ENCODE measurements around the gene MLC1.

Gene MLC1

DNA sequence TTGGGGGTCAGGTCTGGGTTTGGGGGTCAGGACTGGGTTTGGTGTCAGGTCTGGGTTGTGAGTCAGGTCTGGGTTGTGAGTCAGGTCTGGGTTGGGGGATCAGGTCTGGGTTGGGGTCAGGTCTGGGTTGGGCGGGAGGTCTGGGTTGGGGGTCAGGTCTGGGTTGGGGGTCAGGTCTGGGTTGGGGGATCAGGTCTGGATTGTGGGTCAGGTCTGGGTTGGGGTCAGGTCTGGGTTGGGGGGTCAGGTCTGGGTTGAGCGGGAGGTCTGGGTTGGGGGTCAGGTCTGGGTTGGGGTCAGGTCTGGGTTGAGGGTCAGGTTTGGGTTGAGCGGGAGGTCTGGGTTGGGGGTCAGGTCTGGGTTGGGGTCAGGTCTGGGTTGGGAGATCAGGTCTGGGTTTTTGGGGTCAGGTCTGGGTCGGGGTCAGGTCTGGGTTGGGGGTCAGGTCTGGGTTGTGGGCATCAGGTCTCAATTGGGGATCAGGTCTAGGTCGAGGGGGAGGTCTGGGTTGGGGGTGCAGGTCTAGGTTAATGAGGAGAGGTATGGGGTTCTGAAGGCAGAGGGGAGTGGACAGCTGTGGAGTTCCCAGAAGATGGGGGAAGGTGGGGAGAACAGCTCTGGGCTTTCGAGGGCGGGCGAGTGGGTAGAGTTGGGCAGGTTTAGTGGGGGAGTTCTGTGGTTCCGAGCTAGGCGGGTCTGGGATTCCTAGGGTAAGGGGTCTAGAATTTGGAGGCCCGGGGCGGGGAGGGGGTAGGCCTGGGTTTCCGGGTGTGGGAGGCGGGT is 27.8 kb downstream of the MLC1 start:
- no peak for DNase-seq

DNA sequence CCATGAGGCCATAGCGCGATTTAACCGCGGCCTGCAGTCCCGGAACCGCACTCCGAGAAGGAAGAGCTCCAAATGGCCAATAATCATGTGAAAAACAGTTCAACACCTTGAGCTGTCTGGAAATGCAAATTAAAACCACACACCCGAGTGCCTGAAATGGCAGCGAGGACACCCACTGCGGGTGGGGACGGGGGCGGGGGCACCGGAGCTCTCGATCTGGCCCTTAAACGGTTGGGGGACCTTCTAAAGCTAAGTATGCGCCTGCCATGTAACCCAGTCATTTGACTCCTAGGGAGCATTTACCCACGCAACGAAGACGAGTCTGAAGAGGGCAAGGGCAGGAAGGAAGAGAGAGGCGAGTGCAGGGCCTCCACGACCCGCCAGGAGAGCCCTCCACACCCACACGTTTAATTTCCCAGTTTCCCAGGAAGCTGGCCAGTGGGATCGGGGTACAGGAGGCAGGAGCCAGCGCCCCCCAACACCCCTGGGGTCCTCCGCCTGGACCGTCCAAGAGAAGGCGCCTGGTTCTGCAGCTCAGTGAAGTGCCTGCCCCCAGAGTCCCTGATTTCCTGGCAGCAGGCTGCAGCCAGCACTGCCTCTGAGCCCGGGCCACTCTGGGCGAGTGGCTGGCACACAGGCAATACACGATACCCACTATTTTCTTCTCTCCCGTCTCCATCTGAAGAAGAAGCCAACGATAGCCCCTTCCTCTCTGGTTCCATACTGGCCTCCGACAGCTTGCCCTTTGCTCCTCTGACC is 28.8 kb downstream of the MLC1 start:
- DNase-seq = no peak

DNA sequence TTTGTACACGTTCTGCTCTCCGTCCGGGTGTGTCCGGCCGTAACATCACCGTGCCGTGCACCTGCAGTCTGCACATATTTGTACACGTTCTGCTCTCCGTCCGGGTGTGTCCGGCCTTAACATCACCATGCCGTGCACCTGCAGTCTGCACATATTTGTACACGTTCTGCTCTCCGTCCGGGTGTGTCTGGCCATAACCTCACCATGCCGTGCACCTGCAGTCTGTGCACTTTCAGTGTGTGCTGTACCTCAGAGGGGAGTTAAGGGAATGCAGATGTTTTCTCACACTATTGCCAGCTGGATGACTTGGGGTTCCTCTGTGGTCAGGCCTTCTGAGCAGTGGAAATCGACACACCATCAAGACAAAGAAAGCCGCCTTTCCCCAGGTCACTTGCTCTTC is 31.4 kb downstream of the MLC1 start:
- DNase-seq = no peak

DNA sequence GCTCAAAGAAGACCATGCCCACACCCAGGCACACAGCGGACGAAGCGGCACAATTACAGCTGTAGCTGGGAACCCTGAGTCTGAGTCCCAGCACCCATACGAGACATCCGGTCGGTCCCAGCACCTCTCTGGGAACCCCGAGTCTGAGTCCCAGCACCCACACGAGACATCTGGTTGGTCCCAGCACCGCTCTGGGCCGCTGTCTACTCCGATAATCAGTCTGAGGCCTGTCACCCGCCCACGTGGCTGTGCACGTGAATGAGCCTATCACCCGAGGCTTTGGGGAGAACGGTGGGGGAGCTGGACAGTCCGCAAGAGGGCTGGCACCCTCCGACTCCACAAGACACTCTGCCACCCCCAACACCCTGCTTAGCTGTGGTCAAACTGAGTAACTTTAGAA is 33.3 kb downstream of the MLC1 start:
- no peak for DNase-seq

DNA sequence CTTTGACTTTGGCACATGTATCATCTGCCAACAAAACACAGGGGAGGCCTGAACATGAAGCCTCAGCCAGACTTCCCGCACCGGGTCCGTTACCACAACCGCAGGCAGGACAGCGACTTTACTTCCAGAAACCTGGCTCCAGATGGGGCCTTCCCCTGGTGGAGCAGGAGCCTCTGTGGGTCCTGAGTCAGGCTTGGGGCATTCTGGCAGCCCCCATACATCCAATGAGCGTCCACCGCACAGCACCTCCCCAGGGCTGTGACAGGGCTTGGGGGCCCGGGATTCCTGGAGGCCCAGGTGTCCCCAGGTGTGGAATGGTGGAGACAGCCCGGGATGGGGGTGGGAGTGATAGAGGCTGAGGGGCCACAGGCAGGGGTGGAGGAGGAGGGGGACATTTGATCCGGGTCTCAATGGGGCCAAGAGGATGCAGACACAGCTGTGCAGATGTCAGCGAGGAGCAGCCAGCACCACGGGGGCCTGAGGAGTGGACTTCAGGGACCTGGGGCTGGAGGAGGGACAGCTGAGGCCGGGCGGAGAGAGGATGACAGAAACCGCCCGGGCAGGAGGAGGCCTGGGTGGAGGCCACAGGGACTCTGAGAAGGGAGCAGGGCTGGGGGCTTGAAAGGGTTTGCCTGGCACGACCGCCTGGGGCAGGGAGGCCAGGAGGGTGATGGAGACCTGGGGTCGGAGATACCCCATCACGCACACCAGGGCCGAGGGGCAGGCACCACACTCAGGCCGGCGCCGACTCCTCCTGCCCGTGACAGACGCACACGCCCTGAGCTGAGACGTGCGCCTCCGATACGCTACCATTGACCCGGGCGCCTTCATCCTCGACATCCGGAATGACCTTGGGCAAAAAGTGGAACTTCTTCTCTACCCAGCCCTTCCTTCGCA is 35.7 kb downstream of the MLC1 start:
- no peak for DNase-seq

DNA sequence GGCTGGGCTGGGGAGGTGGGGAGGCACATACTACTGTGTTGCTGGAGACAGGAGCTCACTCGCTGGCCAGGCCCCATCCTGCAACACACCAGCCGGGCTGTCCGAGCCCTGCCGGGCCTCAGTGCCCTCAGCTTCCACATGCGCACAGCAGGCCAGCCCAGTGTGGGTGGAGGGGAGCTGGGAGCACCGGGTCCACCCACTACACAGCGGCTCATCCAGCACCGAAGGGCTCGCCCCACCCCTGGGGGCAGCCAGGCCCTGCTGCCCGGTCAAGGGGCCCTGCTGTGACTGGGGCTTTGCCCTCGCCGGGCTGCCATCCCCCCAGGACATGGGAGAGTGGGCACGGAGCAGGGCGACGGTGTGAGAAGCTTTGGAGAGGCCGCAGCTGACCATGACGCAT is 36.4 kb downstream of the MLC1 start:
- DNase-seq = no peak

DNA sequence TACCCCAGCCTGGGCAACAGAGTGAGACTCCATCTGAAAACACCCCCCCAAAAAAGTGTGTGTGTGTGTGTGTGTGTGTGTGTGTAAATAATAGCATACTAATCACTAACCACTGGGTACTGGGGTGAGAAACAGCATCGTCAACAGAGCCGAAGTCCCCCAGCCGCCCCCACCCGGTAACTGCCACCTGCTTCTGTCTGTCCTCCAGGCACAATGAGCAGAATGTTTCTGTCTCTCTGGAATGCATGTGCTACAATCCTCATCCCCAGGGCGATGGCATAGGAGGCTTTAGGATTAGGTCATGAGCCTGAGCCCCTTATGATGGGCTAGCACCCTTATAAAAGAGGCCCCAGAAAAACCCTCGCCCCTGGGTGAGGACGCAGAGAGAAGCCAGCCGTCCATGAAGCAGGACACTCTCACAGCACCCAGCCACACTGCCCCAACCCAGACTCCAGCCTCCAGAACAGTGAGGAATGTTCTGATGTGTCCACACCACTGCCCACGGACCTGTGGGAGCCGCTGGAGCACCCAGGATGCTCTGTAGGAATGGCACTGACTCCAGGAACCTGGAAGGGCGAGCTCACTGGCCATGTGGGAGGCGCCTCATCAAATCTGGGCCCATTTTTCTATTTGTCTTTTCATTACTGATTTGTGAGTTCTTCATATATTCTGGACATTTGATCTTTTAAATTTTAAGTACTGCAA is 37.0 kb downstream of the MLC1 start:
- no peak for DNase-seq

DNA sequence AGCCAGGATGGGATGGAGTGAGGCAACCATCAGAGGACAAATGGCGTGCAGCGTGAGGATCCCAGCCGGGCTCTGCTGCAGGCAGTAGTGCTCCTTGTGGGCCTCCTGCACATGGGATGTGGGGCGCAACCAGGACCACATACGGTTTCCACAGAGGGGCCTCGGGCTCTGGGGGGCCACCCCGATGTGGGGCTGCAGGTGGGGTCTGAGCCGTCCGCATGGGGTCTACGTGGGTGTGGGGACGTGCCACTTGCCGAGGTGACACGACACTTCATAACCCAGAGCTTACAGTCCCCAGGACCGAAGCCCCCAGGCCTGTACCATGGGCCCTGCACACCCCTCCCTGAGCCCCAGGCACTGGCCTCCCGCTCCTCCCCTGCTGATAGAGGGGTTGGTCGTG is 37.9 kb downstream of the MLC1 start:
- DNase-seq = no peak

DNA sequence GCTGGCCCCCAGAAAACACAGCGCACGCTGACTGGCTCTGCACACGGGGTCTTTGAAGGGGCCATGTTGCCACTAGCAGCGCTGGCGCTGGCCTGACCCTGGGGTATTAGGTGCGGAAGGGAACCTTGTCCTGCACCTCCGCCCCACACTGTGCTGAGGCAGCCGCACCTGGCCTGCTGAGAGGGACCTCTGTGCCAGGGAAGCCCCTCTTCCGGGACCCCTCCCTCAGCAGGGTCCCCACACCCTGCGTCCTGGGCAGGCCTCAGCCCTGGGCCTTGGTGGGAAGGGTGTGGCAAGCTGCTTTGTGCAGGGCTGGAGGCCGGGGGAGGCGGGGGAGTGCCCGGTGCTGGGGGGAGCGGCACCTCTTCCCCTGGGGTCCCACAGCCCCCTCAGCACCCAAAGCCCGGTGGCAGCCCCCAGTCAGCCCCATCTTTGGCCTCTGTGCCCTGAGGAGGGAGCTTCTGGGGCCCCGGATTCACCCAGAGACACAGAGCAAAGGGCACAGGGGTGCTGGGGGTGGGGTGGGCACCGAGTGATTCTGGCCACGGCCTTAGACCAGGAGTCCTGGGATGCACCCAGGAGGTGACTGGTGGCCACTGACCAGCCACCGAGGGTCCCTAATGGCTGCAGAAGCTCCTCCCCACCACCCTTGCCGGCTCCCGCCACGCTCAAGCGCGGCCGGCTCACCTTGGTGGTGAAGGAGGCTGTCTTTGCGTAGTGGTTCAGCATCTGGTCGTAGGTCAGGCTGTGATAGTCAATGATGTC is 38.6 kb downstream of the MLC1 start:
- DNase-seq = no peak

DNA sequence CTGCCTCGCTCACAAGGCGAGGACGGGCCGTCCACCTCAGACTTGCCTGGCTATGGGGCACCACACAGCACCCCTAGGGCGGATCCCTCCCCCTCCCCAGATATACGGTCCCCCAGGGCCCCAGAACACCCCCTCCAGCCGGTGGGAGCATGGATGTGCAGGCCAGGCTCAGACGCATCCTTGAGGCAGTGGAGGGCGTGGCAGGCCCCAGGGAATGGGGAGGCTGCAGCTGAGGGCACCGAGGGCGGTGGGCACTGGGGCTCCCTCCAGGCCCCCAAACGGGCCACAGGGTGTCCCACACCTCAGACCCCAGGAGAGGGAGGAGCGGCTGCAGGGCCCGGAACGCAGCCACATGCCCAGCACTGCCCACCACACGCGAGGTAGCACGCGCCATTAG is 39.2 kb downstream of the MLC1 start:
- no peak for DNase-seq

DNA sequence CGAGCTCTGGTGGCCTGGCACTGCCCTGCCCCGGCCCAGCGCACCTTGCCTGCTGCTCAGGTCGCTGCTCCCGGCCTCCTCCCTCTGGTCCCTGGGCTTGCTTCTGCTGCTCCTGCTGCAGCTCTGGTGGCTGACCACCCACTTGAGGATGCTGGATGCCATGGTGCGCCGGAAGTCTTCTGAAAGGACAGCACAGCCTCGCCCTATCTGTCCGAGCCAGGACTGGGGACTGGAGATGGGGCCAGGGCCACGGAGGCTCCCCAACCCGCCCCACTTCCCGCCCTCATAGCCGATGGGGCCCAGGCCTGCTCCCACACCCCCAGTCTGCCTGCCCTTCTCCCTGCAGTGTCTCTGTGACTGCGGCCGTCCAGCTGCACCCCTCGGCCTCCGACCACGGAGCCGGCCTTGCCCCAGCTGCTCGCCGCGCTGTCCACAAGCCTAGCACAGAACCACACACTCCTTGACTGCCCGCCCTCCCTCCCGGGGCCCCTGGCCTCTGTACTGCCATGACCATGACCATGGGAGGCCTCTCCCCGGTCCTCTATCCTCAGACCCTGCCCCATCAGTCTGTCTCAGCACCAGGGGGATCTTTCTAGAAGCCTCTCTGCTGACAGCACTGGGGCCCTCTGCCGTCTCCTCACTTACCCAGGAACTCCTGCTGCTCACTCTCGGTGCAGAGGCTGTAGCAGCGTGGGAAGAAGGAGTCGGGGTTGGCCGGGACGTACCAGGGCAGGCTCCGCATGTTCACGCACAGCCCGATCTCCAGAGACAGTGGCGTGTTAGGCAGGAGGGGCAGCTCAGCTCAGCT is 39.8 kb downstream of the MLC1 start:
- no peak for DNase-seq

DNA sequence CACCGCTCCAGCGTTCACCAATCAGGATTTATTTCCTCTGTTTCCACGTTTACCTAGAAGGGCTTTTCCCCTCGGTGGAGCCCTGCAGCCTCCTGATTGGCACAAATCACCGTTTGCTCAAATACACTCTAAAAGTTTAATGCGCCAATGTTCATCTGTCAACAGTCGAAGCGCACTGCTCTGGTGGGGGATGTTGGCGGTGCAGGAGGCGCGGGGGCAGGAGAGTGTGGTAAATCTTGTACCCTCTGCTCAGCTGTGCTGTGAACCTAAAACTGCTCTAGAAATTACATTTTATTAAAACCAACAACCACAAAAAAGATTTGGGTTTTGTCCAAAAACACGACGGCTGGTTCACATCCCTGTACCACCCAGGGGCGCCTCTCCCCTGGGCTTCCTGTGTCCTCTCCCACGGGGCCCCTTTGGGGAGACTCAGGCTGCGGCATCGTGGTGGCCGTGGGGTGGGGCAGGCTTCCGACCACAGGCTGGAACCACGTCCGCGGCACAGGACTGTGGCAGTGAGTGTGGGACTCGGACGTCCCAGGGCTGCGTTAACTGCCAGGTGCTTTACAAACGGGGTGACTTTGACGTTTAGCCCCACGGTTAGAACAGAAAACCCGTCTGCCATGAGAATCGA is 40.6 kb downstream of the MLC1 start:
- DNase-seq = no peak

DNA sequence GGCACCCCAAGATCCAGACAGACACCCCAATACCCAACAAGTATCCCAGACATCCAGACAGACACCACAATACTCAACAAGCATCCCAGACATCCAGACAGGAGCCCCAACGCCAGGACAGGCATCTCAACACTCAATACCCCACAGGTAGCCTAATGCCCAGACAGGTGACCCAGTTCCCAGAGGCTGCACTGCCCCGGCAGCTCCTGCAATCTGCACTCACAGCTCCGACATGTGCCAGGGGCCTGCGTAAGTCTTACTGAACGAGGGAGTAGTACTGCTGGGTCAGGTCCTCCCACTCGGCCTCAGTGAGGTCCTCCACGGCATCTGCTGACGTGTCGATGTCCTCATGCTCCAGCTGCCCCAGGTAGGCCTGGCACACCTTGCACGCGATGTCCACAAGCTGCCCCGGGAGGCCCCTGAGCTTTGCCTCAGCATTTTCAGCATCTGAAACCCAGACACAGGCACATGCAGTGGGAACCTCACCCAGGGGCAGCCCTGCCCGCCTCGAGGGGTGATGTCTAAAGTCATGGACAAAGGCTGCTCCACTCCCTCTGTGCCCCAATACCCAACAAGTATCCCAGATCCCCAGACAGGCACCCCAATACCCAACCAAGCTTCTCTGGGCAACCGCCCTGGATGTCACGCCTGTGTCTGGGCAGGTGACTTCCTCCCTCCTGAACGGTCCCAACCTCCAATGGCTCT is 43.7 kb downstream of the MLC1 start:
- DNase-seq = no peak

DNA sequence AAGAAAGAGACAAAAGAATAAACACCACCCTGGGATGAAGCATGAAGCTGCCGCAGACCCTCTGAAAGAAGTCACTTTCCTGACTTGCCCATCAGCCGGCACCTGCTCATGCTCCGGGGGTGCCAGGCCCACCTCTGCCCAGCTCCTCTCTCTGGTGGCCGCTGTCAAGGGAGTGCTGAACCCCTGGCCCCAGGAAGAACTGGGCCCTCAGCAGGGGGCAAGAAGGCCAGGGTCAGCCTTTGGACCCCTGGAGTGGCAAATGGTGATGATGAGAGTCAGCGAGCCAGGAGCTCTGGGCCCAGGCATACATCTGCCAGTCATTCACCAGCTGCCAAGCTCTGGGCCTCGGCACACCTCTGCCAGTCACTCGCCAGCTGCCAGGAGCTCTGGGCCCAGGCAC is 44.5 kb downstream of the MLC1 start:
- no peak for DNase-seq

DNA sequence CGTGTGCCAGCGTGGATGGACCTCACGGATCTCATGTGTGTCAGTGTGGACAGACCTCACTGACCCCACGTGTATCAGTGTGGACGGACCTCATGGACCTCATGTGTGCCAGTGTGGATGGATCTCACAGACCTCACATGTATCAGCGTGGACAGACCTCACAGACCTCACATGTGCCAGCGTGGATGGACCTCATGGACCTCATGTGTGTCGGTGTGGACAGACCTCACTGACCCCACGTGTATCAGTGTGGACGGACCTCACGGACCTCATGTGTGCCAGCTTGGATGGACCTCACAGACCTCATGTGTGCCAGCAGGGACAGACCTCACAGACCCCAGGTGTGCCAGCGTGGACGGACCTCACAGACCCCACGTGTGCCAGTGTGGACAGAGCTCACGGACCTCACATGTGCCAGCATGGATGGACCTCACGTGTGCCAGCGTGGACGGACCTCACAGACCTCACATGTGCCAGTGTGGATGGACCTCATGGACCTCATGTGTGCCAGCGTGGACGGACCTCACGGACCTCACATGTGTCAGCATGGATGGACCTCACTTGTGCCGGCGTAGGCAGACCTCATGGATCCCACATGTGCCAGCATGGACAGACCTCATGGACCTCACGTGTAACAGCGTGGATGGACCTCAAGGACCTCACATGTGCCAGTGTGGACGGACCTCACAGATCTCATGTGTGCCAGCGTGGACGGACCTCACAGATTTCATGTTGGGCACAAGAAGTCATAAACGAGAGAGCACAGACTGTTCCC is 45.4 kb downstream of the MLC1 start:
- no peak for DNase-seq

DNA sequence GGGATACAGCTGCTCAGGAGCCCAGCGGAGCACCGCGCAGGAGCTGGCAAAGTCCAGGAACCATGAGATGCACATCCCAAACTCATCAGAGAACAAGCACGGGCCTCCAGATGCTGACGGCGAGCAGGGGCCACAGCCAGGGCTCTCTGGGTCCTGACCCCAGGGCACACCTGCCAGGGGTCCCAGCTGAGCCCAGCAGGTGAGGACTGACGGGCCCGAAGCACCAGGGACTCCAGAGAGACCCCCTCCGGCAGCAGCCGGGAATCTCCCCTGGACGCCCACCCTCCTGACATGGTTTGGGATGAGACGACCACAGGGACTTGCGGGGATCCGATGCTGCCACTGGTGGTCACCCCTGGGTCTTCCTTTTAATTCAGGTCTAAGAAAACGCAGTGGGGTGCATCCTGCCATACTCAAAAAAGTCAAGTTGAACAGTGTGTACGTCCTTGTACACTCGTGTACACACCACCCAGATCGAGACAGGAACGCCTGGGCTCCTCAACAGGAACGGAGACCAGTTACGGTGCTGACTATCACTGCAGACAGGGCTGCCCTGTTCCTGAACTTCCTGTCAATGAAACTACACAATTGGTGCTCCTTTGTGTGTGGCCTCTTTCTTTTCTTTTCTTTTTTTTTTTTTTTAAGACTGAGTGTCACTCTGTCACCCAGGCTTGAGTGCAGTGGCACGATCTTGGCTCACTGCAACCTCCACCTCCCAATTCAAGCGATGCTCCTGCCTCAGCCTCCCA is 49.1 kb downstream of the MLC1 start:
- DNase-seq = no peak

DNA sequence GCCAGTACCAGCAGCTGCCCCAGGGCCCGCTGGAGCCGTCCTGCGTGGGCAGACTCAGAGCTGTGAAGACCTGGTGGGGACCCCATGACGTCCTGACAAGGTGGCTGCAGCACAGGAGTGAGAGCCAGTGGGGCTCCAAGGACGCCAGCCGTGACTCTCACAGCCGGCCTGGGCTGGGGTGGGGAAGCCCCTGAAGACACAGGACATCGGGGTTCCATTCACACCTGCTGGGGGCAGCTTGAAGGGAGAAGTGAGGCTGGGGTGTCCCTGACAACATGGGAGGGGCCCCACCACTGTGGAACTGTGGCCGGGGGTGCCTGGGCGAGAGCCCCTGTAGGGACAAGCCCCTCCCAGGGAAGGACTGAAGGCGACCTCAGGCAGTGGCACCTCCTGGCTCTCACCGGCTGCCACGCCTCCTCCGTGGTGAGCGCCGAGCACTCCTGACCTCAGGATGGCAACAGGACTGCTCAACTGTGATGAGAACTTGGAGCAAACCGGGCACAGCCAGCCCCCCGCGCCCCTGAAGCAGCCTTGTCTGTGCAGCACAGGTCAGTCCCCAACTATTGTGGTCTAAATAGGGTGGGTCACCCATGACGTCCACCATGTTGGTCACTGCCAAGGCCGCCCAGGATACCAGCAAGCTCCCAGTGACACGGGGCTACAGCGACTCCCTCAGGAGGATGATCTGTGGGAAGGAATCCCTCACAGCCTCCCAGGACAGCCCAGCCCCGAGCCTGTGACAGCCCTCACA is 49.9 kb downstream of the MLC1 start:
- DNase-seq = no peak
